ENCODE data around the gene SLC4A2. TPM values are rescaled to one million over a fixed set of nuclear protein-coding genes. Genes with fewer than 3 reads are reported as not detected.

The SLC4A2 gene
- total RNA-seq, 1 donor from 2014 or later: 66.5 TPM

DNA sequence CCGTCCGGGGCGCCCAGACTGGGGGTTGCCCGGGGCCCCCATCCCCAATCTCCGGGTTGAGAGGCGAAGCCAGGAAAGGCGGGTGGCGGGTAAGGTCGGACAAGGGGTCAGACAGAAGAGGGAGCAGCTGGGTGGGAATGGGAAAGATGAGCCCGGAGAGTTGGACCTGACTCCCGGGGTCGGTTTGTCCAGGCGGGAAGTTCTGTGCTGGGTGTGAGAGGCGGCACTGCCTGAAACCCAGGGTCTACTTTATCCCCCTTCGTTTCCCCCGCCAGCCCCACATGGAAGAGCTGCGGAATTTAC lies 675 bp downstream of the SLC4A2 start:
- H3K27ac ChIP-seq: peak overlapping the region; percentile 99
- no peak for DNase-seq (ENCODE audit: extremely low spot score in 2 of 2)
- no peaks in the 10 kb centered on the region for H3K27me3 ChIP-seq
- TF ChIP-seq, protein P1, sequence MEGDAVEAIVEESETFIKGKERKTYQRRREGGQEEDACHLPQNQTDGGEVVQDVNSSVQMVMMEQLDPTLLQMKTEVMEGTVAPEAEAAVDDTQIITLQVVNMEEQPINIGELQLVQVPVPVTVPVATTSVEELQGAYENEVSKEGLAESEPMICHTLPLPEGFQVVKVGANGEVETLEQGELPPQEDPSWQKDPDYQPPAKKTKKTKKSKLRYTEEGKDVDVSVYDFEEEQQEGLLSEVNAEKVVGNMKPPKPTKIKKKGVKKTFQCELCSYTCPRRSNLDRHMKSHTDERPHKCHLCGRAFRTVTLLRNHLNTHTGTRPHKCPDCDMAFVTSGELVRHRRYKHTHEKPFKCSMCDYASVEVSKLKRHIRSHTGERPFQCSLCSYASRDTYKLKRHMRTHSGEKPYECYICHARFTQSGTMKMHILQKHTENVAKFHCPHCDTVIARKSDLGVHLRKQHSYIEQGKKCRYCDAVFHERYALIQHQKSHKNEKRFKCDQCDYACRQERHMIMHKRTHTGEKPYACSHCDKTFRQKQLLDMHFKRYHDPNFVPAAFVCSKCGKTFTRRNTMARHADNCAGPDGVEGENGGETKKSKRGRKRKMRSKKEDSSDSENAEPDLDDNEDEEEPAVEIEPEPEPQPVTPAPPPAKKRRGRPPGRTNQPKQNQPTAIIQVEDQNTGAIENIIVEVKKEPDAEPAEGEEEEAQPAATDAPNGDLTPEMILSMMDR (IDR thresholded peaks at IDR 0.05): peak in 1 of 3 experiments; percentile 5
- no peak for TF ChIP-seq POLR2AphosphoS5 (IDR thresholded peaks at IDR 0.05; ENCODE audit: insufficient read depth in 1 of 2, low read depth in 1 of 2)
- peaks cover 63% of the 10 kb centered on the region for H3K4me1 ChIP-seq
- H3K9me3 ChIP-seq: no peaks in the 10 kb centered on the region
- peaks cover 0 to 11% of the 10 kb centered on the region in 2 donors for H3K36me3 ChIP-seq
- intact Hi-C loops (cut with DNase I): no loop called here
- H3K4me3 ChIP-seq: peak overlapping the region; percentile 87 to 91

DNA sequence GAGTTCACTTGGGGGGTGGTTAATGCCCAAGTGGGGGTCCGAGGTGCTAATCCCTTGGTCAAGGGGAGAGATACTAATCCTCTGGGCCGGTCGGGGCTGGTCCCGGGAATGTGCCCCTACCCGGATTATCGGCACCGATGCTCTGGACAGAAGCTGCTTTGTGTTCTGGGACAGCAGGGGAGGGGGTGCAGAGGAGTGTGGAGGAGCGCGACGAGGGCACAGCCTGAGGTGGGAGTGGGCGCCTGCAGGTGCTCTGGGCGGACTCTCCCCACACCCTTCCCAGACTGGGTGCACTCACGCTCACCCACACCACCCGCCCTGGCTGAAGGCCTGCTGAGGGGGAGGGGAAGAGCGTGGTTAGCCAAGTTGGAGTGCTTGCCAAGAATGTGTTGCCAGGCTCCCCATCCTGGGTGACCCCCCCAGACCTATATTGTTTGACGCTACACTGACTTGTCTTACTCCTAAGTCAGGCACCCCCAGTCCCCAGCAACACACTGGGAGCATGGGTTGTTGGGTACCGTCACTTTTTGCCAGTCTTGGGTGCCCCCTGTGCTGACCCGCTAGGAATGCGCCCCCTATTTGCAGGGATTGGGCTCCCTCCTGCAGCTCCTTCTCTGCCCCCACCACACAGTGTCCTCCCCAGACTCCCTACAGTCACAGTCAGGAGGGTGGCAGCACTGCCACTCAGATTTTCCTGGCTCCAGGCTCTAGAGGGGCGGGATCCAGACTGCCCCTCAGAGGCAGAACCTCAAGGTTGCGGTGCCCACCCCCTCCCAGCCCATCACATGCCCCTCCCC lies 1.2 kb downstream of the SLC4A2 start:
- peak overlapping the region; percentile 99 for H3K27ac ChIP-seq
- no peak for TF ChIP-seq POLR2A (IDR thresholded peaks at IDR 0.05)
- TF ChIP-seq POLR2AphosphoS5 (IDR thresholded peaks at IDR 0.05; ENCODE audit: insufficient read depth in 1 of 2, low read depth in 1 of 2): no peak
- TF ChIP-seq, protein P1 (IDR thresholded peaks at IDR 0.05): no peak

DNA sequence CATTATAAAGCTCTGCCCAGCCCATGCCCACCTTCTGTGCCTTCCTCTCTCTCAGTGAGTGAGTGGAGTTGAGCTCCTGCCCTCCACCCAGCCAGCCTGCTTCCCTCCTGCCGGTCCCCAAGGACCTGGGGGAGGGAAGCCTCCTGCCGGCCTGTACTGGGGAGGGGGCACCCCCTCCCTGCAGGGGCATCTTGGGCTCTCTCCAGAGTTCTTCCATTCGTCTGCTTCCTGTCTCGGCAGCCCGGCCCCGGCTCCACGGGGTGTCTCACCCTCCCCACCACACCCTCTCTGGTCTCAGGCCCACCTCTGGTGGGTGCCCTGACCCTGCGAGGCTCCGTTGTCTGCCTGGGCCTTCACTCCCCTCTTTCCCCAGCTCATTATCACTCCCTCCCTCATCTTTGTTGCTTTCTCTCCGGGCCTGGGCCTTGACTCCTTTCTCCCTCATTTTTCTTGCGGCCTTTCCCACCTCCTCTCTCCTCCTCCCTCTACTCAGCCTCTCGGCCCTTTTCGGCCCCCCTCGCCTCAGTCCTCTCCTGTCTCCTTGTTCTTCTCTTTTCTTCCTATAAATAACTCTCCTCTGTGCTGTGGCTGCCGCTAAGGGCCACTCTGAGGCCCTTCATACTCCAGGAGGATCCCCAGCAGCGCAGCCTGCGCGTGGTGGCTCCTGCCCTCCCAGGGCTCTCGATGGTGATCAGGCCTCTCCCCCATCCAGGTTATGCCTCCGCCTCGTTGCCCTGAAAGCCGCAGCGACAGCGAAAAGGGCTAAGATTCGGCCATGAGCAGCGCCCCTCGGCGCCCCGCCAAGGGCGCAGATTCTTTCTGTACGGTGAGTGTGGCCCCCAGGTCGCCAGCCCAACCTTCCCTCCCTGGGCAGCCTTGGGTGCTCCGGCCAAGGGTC lies 2.1 kb downstream of the SLC4A2 start:
- no peak for TF ChIP-seq POLR2A (IDR thresholded peaks at IDR 0.05)
- TF ChIP-seq, protein P1 (IDR thresholded peaks at IDR 0.05): no peak
- TF ChIP-seq POLR2AphosphoS5 (IDR thresholded peaks at IDR 0.05; ENCODE audit: insufficient read depth in 1 of 2, low read depth in 1 of 2): no peak
- Histone ChIP-seq H3K4me3 (peak overlapping the region in 1 of 2 donors; percentile 91), H3K36me3 (peaks cover 0 to 25% of the 10 kb centered on the region in 2 donors), H3K9me3 (no peaks in the 10 kb centered on the region), H3K27me3 (no peaks in the 10 kb centered on the region), H3K27ac (peak overlapping the region; percentile 99), H3K4me1 (peaks cover 62% of the 10 kb centered on the region)
- no peak for DNase-seq (ENCODE audit: extremely low spot score in 2 of 2)
- intact Hi-C loops (cut with DNase I): no loop called here

More for the DNA sequence above, 1.2 kb downstream of the SLC4A2 start:
- intact Hi-C loops (cut with DNase I): no loop called here
- Histone ChIP-seq H3K4me1 (peaks cover 63% of the 10 kb centered on the region), H3K9me3 (no peaks in the 10 kb centered on the region), H3K4me3 (peak overlapping the region; percentile 87 to 91), H3K27me3 (no peaks in the 10 kb centered on the region), H3K36me3 (peaks cover 0 to 17% of the 10 kb centered on the region in 2 donors)
- no peak for DNase-seq (ENCODE audit: extremely low spot score in 2 of 2)

DNA sequence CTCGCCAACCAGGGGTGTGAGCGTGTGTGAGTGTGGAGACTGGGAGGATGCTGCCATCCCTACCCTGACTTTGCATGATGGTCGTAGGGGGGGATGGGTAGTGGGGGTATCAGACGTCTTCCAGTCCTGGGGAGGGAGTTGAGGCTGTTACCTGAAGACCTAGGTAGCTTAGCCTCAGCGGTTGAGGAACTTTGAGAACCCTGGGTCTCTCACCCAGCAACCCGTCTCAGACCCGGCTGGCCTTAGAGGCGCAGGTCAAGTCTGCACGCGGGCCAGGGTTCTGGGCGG lies 2.7 kb downstream of the SLC4A2 start:
- TF ChIP-seq POLR2AphosphoS5 (IDR thresholded peaks at IDR 0.05; ENCODE audit: insufficient read depth in 1 of 2, low read depth in 1 of 2) (peak in 1 of 2 donors; percentile 13), POLR2A (IDR thresholded peaks at IDR 0.05) (no peak)
- intact Hi-C loops (cut with DNase I): no loop called here
- H3K27ac ChIP-seq: peak overlapping the region; percentile 99
- no peaks in the 10 kb centered on the region for H3K9me3 ChIP-seq
- peak overlapping the region in 1 of 2 donors; percentile 41 for H3K4me3 ChIP-seq
- H3K4me1 ChIP-seq: peaks cover 56% of the 10 kb centered on the region
- peaks cover 0 to 31% of the 10 kb centered on the region in 2 donors for H3K36me3 ChIP-seq
- H3K27me3 ChIP-seq: no peaks in the 10 kb centered on the region
- no peak for DNase-seq (ENCODE audit: extremely low spot score in 2 of 2)

DNA sequence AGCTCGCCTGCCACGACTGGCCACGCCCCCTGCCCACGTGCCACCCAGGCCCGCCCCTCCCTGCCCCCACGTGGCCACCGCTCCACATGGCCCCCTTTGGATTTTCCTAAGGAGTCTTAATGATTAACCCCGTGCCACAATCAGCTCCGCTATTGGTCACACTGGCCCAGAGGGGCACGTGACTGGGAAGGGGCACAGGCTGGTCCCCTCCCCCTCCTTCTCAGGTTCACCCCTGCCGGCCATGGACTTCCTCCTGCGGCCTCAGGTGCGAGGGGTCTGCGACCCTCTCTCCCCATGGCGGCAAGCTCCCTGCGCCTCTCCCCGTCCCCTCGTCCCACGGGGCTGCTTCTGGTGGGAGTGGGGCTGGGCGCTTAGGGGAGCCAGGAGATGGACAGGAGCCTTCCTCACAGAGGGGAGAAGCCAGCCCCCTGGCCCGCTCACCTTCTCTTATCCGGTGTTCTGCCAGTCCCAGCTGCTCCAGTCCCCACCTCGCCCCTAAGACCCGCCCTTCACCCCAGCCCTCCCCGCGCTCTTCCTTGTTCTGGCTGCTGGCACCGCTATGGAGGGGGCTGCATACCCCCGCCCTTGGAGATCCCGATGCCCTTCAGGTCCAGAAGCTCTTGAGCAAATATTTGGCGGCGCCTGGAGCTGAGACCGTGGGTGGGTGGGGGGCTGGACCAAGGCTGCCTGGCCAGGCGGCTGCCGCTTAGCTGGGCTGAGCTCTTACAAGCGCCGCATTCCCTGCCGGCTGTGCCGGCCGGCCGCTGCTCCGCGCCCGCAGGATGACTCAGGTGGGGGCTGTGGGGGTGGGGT lies 3.2 kb downstream of the SLC4A2 start:
- DNase-seq (ENCODE audit: extremely low spot score in 2 of 2): no peak
- Histone ChIP-seq H3K36me3 (peaks cover 0 to 37% of the 10 kb centered on the region in 2 donors), H3K9me3 (no peaks in the 10 kb centered on the region), H3K27me3 (no peaks in the 10 kb centered on the region), H3K27ac (peak overlapping the region; percentile 99), H3K4me3 (peak overlapping the region; percentile 14 to 41), H3K4me1 (peaks cover 51% of the 10 kb centered on the region)
- intact Hi-C loops (cut with DNase I): no loop called here
- TF ChIP-seq POLR2A (IDR thresholded peaks at IDR 0.05) (no peak), POLR2AphosphoS5 (IDR thresholded peaks at IDR 0.05; ENCODE audit: insufficient read depth in 1 of 2, low read depth in 1 of 2) (no peak)
- TF ChIP-seq, protein P1 (IDR thresholded peaks at IDR 0.05): no peak
